GM19452 (cell line): ENCODE results near the gene MTMR11.
A peak's percentile ranks its signal among the peaks of the same experiment; 100 is the strongest.
"Not testable (repeated sequence)": the region's sequence is repeated elsewhere in the genome, so short reads cannot be mapped to it uniquely, and the experiment has no call there.

Source experiments
- ATAC-seq: cut with Tn5 transposase; IDR thresholded peaks from one replicate; pipeline ENCODE4 v1.9.1; 2021; ENCODE audit not compliant: unreplicated experiment

Gene MTMR11

GRCh38 chr1:149903836-149904491 is 32.7 kb downstream of the MTMR11 start:
- ATAC-seq, result no peak

DNA sequence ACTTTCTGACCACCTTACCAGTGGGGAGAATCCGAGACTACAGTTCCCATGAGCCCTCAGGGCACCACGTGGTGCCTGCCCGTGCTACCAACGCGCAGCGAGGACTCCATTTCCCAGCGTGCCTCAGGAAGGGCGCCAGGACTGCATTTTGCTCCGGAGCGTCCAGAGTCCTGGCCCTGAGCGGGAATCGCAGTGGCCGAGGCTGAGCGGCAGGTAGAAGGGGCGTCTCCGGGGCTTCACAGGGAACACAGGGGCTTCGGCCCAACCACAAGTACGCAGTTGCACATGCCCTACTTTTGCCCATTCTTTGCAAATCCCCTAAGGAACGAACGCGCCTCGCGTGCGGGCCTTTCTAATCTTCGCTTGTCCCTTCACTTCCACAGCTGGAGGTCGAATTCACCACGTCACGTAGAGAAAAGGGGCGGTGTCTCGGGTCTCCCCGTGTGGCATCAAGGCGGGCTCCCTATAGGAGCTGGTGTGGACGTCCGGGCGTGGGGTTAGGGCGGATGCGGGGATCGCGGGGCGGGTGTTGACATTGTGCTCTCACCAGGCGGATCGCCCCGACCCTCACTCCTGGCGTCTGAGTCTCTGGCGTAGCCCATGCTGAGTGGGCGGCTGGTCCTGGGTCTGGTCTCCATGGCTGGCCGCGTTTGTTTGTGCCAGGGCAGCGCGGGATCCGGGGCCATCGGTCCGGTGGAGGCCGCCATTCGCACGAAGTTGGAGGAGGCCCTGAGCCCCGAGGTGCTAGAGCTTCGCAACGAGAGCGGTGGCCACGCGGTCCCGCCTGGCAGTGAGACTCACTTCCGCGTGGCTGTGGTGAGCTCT is 37.0 kb downstream of the MTMR11 start, which contains the start of gene BOLA1:
Gene BOLA1 (plus strand): TSS at position 109 of the 825 bp plus-strand sequence. CDS start 492 bp downstream, at position 601.
- peak; percentile 93 for ATAC-seq

GRCh38 chr1:149896575-149896974 is 40.1 kb downstream of the MTMR11 start:
- no peak for ATAC-seq

DNA sequence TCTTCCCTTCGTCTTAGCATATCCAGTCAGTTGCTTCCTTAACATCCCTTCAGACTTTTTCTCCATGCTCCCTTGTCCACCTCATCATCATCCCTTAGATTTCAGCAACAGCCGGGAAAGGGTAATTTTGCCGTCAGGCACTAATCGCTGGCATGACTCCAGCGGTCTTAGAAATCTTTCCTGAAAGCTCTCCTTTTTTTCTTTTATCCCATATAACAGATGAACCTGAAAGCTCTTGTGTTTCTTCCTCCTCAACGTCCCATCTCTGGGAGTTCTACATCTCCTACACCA is 47.7 kb downstream of the MTMR11 start:
- no peak for ATAC-seq

- no peak for ATAC-seq
Measured at GRCh38 chr1:149888247-149888998, 48.3 kb downstream of the MTMR11 start.

GRCh38 chr1:149887456-149888246 is 49.0 kb downstream of the MTMR11 start:
- peak; percentile 46 for ATAC-seq

- not testable (repeated sequence) for ATAC-seq
Measured at GRCh38 chr1:149887196-149887455, 49.6 kb downstream of the MTMR11 start.

GRCh38 chr1:149886396-149887195 is 50.1 kb downstream of the MTMR11 start:
- ATAC-seq, result peak; percentile 52

DNA sequence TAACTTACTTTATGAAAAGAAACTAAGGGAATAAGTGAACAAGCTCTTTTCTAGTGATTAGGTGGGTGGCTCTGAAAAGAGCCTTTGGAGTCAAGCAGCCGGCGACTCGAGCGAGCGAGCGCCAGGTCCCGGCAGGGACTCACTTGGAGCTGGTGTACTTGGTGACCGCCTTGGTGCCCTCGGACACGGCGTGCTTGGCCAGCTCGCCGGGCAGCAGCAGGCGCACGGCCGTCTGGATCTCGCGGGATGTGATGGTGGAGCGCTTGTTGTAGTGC is 50.6 kb downstream of the MTMR11 start:
- not testable (repeated sequence) for ATAC-seq

DNA sequence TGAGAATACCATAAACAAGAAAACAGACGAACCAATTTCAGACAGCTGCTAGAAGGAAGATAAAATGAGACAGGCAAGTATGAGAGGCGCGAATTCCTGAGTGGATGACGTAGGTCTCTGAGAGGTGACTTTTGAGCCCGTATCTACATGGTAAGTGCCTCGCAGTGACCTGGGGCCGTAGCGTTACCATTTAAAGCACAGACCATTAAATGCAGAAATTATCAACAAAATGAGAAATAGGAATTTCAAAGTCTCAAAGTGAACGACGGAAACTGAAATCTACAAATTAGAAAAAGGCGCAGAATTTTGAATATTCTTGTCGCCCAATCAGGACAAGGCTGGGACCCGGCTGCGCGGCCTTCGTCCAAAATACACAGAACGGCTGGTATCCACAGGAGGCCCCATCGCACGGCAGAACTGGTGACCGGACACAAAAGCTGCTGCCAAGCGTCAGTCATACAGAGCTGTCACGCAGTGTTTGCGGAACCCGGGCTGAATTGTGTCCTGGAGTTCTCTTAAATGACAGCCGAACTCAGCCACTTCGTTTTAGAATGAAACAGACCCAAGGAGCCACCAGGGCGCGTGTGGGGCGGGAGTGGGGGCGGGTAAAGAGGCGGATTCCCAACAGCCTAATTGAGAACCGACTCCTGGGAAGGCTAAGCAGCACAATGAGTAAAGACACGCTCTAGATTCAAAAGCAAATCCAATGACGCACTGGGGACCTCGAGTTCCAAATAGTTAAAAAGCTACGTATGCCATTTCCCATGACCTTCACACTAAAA is 51.1 kb downstream of the MTMR11 start:
- ATAC-seq, result no peak

- ATAC-seq, result no peak
Measured at GRCh38 chr1:149884433-149885338, 52.0 kb downstream of the MTMR11 start.

DNA sequence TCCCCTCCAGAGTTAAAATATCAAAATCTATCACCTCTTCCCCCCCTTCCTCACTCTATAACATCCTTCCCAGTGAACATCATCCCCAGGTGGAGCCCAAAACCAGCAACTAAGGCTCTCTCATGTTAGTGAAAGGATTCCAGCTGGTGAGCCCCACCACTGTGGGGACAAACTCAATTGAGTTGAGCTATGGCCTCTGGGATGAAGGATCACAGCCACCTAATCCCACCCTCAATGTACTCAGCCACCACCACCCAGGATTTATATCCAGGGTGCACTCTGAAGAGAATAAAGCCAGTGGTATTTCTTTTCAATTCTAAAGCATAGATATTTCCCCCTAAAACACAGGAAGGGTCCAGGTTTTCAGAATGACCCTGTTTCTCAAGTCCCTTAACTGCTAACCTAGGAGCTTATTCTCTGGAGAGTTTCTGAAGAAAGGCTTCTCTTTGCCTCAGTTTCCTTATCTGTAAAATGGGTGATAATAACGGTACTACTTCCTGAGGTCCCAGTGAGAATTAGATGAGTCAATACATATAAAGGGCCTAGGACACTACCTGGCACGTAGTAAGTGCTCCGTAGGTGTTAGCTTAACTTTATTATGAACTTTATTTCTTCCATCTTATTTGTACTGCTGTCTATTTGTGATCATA is 53.0 kb downstream of the MTMR11 start:
- no peak for ATAC-seq

DNA sequence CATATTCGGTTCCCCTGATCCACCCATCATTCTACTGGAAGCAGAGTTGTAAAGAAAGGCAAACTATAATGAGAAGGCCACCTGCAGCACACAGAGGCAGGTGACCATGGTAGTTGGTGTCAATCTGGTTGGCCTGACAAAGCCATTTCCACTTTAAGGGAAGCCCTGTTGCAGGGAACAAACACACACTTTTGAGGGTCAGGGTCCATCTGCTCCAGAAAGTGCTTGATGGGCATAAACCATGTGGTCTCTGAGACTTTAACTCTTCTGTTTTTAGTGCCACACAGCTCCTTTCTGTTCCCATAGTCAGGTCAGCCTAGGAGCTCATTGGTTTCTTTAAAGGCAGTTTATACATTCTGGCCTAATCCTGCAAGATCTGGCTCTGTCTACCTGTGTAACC is 54.8 kb downstream of the MTMR11 start:
- no peak for ATAC-seq

GRCh38 chr1:149879556-149879955 is 57.1 kb downstream of the MTMR11 start:
- no peak for ATAC-seq
